Cardiac septum (tissue), 1 donor: ENCODE data around the gene KCNT1. TPM values are rescaled to one million over a fixed set of nuclear protein-coding genes. Genes with fewer than 3 reads are reported as not detected.
A peak's percentile ranks its signal among the peaks of the same experiment; 100 is the strongest.

Experiments
- DNase-seq: peaks from one replicate; pipeline ENCODE4 v3.0.0-alpha.2; 2020; ENCODE audit warnings: low spot score
- intact Hi-C: fragments of 100-400 bp; cut with DNase I; formaldehyde crosslinking; loops from one replicate; pipeline ENCODE4 v1.14.0; 2022
- total RNA-seq: library from RNA; stranded (reverse); fragmentation: NEBNext Ultra II Directional; extraction: Animal tissue kit (Norgen Biotek cat#: 25700); gene quantifications from one replicate; pipeline ENCODE4 v1.2.1, GENCODE V29; 2021
- donor health status: DM: no; HTN: no; CAD: no.

Gene KCNT1
- total RNA-seq, 1 donor from 2014 or later, result 1.2 TPM

DNA sequence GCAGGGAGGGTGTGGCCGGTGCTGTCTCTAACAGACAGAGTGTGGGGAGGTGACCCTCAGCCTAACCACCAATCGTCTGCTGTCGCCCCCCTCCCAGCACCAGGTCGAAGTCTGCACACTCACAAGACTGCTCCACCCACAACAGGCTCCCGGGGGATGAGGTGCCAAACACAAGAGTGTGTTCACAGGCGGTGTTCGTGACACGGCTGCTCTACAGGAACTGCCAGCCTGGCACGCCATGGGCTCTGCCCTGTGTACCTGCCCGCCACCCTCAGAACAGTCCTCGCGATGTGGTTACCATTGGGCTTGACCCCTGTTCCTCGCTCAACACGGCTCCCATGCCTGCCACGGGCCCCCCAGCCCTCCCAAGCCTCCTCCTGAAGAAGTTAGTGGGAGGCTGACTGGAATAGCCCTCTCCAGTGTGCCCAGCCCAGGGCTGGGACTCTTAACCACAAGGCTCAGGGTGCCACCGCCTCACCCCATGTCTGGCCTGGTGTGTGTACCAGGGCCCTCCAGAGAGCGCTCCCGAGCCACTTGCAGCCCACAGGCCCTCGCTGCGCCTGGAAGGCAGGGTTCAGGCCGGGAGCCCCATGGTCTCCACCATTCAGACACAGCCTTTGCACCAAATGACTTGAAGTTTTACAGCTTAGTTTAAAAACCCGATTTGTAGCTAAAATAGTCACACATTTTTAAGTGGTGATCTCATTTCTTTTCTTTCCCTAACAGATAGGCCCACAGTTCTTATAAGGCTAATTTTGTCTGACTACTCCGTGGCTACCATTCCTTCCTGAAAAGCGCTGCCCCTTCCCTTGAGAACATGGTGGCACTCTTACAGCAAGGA lies 102.8 kb downstream of the KCNT1 start:
- intact Hi-C loops, result no loop called here
- no peak for DNase-seq

DNA sequence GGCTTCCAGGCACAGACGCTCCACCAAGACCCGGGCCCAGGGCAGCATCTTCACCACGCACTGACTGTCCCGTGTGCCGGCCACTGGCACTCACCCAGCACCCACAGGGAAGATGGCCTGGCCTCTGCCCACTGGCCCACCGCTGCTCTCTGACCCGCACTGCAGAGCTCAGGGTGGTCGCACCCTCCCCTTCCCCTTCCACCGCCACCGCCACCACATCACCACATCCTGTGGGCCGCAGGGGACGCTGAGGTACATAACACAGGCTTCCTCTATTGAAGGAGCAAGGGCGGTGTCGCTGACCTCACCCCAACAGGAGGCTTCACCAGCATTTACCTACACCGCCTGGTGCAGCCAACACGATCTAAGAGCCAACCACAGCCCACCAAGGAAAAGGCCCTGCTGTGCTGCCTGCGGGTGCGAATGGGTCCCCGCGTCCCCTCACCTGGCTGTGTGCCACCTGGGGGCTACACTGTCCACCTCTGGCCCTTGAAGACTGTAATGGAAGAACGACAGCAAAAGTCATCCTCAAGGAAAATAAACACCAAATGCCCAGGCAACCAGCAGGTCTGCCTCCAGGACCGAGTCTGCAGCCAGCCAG lies 103.5 kb downstream of the KCNT1 start:
- intact Hi-C loops, result no loop called here
- no peak for DNase-seq

DNA sequence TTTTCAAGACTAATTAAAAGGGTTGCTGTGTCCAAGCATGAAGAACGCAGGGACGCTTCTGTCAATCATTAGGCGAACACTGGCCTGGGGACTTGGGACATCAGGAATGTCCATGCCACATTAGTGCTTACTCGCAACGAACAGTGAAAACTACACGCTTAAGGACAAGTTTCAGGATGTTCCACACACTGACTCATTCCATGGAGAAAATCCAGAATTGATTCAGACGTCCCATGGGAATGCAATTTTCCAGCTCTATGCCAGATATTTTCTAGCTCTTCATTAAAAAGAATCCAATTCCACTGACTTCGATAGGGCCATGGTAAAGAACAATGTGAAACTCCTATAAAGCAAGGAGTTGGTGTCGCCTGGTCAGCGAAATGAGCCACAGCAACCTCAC lies 107.2 kb downstream of the KCNT1 start:
- intact Hi-C loops, result no loop called here
- peak; percentile 29 for DNase-seq

DNA sequence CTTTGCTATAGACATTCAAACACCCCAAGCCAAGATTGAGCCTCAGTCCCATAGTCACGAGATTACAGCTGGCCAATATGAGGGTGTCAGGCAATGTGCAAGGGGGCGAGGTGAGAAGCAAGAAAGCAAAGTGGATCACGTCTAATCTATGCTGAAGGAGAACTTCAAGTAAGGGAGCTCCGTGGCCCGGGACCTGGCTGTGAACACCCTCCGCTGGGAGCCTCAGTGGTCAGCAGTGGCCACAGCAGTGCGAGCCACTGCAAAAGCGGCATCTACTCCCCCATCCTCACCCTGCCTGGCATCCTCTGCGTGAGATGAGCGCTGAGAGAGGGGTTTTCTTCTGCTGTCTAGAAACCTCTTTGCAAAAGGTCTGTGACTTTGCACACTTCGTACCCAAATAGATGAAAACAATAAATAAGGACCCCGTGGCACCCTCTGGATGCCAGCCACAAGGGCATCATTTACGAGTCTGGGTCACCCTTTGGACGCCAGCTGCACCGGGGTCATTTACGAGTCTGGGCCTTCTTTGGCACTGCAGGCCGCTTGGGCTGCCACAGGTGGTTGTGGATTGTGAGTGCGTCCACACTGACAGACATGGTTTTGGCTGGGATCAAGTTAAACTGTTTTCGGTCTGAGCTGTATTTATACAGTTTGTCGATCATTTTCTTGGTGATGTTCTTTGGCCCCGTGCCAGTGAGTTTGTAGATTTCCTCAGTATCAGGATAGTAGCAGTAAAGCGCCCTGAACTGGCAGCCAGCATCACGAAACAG lies 109.0 kb downstream of the KCNT1 start:
- DNase-seq, result peak; percentile 50
- intact Hi-C loops, result no loop called here

DNA sequence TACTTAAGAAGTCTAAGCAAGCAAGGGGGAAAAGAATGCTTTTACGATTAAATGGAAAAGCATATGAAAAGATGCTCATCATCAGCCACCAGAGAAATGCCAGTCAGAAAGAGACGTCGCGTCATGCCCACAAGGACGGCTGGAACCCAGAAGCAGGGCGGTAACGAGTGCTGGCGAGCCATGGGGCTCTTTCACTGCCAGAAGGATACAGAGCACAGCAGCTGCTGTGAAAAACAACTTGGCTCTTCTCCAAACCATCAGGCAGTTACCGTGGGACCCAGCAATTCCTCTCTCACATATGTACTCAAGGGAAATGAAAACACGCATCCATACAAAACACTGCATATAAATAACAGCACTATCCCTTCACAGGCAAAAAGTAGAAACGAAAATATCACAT lies 109.8 kb downstream of the KCNT1 start:
- intact Hi-C loops, result no loop called here
- no peak for DNase-seq

DNA sequence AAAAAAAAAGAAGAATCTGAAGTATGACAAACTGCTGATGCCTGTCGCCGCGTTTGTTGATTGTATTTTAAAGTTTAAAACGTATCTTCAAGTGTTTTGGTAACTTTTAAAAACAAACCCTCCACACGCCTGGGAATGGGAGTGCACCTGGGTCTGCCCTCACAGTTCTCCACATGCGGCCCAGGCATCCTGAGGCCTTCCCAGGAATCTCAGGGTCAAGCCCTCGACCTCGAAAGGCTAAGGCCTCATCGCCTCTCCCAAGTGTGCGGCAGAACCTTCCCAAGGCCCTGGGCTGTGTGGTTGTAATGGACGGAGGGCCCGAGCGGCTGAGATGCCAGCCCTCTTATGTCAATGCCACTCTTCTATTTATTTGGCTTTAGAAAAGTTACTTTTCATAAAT lies 111.0 kb downstream of the KCNT1 start:
- intact Hi-C loops, result no loop called here
- peak; percentile 10 for DNase-seq

DNA sequence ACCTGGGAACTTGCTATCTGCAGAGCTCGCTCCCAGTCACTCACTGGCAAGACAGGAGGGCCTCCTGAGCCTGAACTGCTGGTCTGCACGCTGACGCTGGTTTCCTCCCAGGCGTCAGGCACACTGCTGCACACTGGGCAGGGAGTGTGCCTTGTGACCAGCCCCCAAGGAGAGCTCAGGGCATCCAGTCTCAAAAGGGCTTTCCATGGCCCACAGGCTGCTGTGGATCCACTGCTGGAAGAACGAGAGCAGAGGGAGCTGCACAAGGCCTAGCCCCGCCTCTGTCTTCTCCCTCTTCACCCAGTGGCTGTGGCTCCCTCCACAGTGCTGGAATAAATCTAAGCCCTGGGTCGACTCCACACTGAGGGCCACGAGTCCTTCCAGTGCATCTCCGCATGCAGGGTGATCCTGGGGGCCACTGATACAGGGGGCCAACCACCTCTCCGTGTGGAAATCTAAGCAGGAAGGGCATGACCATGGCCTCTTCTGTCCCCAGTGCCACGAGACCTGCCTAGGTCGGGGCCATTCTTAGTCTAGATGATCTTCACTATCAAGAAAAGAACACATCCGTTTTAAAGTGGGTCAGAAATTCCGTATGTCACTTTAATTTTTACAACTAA lies 111.8 kb downstream of the KCNT1 start:
- intact Hi-C loops, result no loop called here
- DNase-seq, result peak; percentile 49

DNA sequence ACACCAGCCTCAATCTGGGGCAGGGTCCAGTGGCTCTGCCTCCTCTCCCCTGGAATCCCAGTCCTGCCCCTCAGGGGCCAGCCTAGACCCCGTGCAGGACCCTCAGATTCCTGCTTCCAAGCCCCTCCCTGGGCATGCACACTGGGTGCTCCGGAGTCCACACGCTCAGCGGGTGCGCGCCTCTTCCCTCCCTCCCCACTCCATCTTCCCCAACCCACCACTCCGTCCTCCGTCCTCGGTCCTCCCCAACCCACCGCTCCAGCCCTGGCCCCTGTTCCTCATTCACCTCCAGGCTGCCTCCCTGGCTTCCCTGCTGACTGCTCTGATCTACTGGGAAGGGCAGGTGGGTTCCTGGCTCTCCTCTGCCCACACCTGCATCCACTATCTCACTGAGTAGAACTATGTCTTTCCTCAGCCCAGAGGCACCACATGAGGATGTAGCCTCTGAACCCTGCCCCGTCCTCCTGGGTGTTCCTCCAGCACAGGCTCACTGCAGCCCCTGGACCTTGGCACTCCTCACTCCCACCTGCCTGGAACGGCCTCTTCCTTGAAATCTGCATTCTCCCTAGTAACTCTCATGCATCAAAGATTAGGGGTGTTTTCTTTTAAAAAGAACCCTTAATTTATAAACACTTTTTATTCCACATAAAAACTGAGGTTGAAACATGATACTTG lies 112.6 kb downstream of the KCNT1 start:
- DNase-seq, result peak; percentile 62
- intact Hi-C loops, result no loop called here

DNA sequence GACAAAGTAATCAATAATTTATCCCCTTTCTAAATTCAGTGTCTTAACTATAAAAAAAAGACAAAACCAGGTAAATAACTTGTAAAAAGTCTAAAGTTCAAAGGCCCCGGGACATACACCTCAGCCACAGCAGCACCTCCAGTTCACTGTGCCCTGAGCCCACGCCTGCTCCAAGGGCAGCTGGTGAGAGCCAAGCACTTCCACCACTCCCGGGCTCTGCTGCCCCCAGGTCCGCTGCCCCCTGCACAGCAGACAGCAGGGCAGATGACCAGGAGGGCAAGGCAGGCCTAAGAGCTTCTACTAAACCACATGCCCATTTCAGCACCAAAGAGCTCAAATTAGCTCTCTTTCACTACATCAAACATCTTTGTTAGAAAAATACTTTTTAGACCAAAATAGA lies 113.4 kb downstream of the KCNT1 start:
- intact Hi-C loops, result no loop called here
- DNase-seq, result peak; percentile 1

DNA sequence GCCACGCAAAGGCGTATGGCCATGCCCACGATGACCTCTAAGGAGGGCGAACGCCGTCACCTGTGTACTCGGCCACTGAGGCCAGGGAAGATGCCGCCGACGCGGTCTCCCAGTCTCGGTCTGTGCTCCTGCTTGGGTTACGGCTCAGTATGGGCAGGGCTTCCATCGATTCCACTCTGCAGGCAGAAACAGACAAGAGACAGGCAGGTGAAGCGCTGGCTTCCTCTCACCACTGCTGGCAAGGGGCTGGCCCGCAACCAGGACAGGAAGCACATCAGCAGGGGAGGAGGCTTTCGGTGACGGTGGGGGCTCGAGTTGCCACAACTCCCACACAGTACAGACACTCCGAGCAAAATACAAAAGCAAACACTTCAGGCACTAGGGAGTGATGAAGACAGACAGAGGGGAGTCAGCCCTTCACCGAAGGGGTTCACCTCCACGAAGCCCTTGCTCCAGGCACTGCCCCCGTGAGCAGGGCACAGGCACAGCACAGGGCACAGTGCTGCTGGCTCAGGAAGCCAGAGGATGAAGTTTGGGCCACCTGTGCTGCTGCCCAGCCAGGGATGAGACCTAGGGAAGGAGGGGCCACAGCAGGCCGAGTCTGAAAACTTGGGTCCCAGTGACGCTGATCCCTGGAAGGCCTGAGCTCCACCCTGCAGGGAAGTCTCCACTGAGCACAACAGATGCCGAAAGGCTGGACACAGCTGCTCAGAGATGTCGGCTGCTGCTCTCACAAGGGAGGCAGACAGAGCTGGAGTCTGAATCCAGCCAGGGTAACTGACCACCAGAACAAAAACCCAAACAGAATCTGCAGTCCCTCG lies 114.1 kb downstream of the KCNT1 start:
- DNase-seq, result peak; percentile 55
- intact Hi-C loops, result no loop called here

DNA sequence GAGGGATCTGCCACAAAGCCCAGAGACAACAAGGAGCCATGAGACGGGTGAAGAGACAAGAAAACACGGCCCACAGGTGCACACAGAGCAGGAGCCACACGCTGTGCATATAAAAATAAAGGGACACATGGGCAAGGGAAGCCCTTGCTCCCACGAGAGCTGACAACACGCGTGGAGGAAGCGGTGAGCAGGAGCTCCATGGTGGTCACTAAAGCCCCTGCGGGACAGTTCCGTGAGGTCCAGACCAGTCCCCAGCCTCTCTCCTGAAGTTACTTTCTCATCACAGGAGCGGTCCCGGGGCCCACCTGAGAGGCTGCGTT lies 114.6 kb downstream of the KCNT1 start:
- peak; percentile 58 for DNase-seq

DNA sequence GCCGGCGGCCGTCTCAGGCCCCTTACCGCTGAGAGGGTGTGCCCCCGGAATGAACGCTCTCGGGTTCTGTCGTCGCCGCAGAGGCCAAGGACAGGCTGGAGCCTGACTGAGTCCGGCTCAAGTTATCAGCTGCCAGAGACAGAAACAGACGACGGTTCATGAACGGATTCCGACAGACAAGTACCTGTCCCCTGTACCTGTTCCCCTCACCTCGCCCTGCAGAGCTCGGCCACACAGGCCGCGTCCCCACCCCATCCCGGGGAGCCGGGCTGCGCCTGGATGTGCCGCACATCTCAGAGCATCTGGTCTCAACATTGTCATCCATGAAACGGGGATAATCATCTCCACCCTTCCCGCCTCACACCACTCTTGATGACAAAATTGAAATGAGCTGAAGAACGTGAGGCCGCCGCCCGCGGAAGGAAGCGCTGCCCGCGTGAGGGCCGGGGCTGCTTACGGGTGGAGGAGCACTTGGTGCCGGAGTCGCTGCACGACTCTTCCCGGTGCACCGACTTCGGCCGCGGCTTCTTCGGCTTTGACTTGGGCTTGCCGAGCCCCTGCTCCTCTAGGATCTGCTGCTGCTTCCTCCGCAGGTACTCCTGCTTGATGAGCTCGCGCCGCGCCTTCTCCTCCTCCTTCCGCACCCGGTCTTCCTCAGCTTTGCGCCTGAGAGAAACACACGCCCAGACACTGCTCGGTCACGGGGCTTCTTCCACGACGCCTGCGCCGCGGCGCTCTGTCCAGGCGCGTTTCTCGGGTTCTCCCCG lies 116.1 kb downstream of the KCNT1 start:
- intact Hi-C loops, result no loop called here
- DNase-seq, result peak; percentile 54

More for the DNA sequence above, 114.6 kb downstream of the KCNT1 start:
- intact Hi-C loops, result no loop called here

DNA sequence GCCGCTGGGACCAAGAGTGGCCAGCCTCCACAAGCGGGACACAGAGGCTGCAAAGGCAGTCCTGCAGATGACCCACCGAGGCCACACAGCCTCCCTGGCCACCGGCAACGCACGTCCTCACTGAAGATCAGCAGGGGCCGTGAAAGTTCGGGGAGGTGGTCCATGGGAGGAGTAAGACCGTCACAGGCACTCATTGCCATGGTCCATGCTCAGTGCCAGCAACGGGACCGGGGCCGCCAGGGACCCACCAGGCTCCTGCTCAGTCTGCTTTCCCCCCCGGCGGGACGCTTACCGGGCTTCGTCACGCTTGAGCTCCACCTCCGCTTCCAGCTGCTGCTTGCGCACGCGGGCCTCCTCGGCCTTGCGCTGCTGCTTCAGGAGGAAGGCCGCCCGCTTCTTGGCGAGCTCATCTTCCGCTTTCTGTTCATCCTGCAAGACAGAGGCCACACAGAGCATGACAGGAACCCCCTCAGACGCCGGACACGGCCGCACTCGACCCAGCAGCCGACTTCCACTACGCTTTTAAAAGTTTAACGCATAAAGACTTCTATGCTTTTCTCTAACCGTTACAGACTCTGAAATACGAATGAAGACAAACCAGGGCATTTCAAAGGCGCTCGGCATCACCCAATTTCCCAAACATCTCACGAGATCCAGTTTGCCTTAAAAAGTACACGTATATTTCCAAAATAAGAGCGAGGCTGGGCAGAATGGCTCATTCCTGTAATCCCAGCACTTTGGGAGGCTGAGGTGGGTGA lies 116.9 kb downstream of the KCNT1 start:
- DNase-seq, result peak; percentile 70
- intact Hi-C loops, result no loop called here

DNA sequence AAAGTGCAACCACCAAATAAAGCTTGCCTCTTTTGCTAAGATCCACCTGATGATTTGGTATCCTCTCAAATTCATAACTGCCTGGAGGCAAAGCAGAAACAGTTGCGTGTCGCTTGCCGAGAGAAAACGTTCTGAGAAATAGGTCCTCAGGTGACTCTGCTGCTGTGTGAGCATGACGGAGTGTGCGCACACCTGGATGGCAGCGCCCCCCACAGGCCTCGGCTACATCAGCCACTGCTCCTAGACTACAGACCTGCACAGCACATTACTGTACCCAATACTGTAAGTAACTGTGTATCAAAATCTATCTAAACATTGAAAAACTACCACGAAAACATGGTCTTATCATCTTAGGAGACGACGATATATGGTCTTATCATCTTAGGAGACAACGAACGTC lies 117.9 kb downstream of the KCNT1 start:
- no peak for DNase-seq
- intact Hi-C loops, result no loop called here

DNA sequence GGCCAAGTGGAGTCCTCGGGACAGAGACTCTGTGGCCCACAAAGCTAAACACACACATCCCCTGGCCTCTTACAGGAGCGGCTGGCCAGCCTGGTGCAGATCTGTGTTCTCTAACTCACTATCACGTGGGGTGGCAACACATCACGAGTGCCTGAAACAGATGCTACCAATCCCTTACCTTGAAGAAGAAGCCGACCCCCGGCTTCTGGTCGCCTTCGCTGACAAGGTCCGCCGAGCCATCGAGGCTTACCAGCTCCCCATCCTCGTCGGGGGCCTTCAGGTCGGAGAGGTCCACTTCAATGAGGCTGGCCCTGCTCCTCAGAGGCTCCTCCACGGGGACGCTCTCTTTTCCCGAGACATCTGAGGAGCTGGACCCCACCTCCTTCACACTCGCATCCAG lies 118.7 kb downstream of the KCNT1 start:
- peak; percentile 38 for DNase-seq

DNA sequence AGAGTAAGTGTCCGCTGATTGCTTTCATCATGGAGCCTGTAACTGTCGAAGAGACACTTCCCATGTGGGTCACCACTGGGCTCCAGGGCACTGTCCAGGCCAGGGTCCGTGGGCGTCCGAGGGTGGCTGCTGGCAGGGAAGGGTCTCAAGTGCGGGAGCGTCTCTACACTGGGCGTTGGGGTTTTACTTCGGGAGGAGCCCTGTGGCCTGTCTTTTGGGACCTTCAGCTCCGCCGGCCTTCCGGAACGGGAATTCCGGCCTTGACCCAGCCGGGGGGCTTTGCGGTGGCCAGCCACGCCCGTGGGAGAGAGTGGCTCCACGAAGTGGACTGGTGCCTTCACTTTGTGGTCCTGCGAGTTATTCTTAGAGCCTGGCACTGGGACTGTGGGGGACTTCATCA lies 119.1 kb downstream of the KCNT1 start:
- peak; percentile 39 for DNase-seq
- intact Hi-C loops, result no loop called here

More for the DNA sequence above, 118.7 kb downstream of the KCNT1 start:
- intact Hi-C loops, result no loop called here

DNA sequence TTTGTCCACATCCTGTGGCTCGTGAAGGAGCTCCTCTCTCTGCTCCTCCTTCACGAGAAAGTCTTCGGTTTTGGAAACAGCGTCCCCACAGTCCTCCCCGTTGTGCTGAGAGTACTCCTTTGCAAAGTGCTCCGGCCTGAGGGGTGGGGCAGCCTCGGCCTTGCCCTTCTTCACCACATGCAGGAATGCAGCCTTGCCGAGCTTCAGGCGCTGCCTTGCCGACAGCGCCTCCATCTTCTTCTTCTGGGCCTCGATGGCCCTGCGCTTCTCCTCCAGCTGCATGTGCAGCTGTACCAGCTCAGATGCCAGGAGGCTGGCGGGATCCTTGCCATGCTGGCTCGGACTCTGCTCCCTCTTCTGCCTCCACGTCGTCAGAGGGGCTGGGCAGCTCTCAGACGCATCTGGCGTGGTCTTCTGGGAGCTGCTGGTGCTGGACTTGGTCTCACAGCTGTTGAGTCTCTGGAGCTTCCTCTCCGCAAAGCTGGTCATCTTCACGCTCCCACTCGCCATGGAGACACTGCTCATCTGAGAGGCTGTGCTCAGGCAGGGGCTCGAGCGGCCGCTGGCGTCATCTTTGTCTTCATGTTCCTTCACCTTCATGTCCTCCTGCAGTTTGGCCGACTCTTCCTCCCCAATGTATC lies 119.9 kb downstream of the KCNT1 start:
- intact Hi-C loops, result no loop called here
- DNase-seq, result peak; percentile 14
